ENCODE results near the gene UBC. TPM values are rescaled to one million over a fixed set of nuclear protein-coding genes. Genes with fewer than 3 reads are reported as not detected.
A peak's percentile ranks its signal among the peaks of the same experiment; 100 is the strongest.
"Not testable (repeated sequence)": the region's sequence is repeated elsewhere in the genome, so short reads cannot be mapped to it uniquely, and the experiment has no call there.

The UBC gene
- total RNA-seq, 1 donor from 2014 or later, result 2,671 TPM

- H3K27me3 ChIP-seq, result no peaks in the 10 kb centered on the region
- H3K4me3 ChIP-seq, result peak overlapping the region; percentile 25 to 27
- H3K4me1 ChIP-seq, result peaks cover 54% of the 10 kb centered on the region
- intact Hi-C loops (cut with DNase I), result no loop called here
- H3K36me3 ChIP-seq, result no peaks in the 10 kb centered on the region
- no peak for DNase-seq (ENCODE audit: extremely low spot score in 2 of 2)
- H3K9me3 ChIP-seq, result no peaks in the 10 kb centered on the region
- TF ChIP-seq, protein P1, sequence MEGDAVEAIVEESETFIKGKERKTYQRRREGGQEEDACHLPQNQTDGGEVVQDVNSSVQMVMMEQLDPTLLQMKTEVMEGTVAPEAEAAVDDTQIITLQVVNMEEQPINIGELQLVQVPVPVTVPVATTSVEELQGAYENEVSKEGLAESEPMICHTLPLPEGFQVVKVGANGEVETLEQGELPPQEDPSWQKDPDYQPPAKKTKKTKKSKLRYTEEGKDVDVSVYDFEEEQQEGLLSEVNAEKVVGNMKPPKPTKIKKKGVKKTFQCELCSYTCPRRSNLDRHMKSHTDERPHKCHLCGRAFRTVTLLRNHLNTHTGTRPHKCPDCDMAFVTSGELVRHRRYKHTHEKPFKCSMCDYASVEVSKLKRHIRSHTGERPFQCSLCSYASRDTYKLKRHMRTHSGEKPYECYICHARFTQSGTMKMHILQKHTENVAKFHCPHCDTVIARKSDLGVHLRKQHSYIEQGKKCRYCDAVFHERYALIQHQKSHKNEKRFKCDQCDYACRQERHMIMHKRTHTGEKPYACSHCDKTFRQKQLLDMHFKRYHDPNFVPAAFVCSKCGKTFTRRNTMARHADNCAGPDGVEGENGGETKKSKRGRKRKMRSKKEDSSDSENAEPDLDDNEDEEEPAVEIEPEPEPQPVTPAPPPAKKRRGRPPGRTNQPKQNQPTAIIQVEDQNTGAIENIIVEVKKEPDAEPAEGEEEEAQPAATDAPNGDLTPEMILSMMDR (IDR thresholded peaks at IDR 0.05), result no peak
- peak in 1 of 2 donors; percentile 95 for TF ChIP-seq POLR2AphosphoS5 (IDR thresholded peaks at IDR 0.05; ENCODE audit: insufficient read depth in 1 of 2, low read depth in 1 of 2)
- H3K27ac ChIP-seq, result peak overlapping the region; percentile 100
These were observed 7.0 kb upstream of the UBC start for GRCh38 chr12:124921200-124922031.

- H3K9me3 ChIP-seq, result no peaks in the 10 kb centered on the region
- no peak overlapping the region for H3K4me3 ChIP-seq
- H3K36me3 ChIP-seq, result no peaks in the 10 kb centered on the region
- no peak for TF ChIP-seq POLR2A (IDR thresholded peaks at IDR 0.05)
- TF ChIP-seq, protein P1 (IDR thresholded peaks at IDR 0.05), result no peak
- no peak for TF ChIP-seq POLR2AphosphoS5 (IDR thresholded peaks at IDR 0.05; ENCODE audit: insufficient read depth in 1 of 2, low read depth in 1 of 2)
- intact Hi-C loops (cut with DNase I), result no loop called here
- H3K27ac ChIP-seq, result peak overlapping the region; percentile 100
- no peaks in the 10 kb centered on the region for H3K27me3 ChIP-seq
- H3K4me1 ChIP-seq, result peaks cover 64% of the 10 kb centered on the region
- DNase-seq (ENCODE audit: extremely low spot score in 2 of 2), result no peak
These were observed 6.0 kb upstream of the UBC start for GRCh38 chr12:124920353-124920935.

GRCh38 chr12:124919521-124920352 is 5.3 kb upstream of the UBC start:
- Histone ChIP-seq H3K36me3 (no peaks in the 10 kb centered on the region), H3K27ac (peak overlapping the region; percentile 100), H3K4me1 (peaks cover 66% of the 10 kb centered on the region), H3K27me3 (no peaks in the 10 kb centered on the region), H3K9me3 (no peaks in the 10 kb centered on the region), H3K4me3 (peak overlapping the region in 1 of 2 donors; percentile 8)
- intact Hi-C loops (cut with DNase I), result no loop called here
- TF ChIP-seq POLR2AphosphoS5 (IDR thresholded peaks at IDR 0.05; ENCODE audit: insufficient read depth in 1 of 2, low read depth in 1 of 2), result peak in 1 of 2 donors; percentile 73
- TF ChIP-seq, protein P1 (IDR thresholded peaks at IDR 0.05), result no peak
- no peak for TF ChIP-seq POLR2A (IDR thresholded peaks at IDR 0.05)
- no peak for DNase-seq (ENCODE audit: extremely low spot score in 2 of 2)

GRCh38 chr12:124918622-124918988 is 4.2 kb upstream of the UBC start:
- DNase-seq (ENCODE audit: extremely low spot score in 2 of 2); H3K27me3 ChIP-seq; H3K36me3 ChIP-seq; intact Hi-C loops (cut with DNase I); H3K9me3 ChIP-seq; H3K4me3 ChIP-seq: not testable (repeated sequence)
- Histone ChIP-seq H3K27ac (peak overlapping the region; percentile 100), H3K4me1 (peaks cover 66% of the 10 kb centered on the region)

- H3K4me1 ChIP-seq, result peaks cover 69% of the 10 kb centered on the region
- intact Hi-C loops (cut with DNase I), result no loop called here
- DNase-seq (ENCODE audit: extremely low spot score in 2 of 2), result no peak
- peaks cover 0 to 6% of the 10 kb centered on the region in 2 donors for H3K36me3 ChIP-seq
- H3K4me3 ChIP-seq, result peak overlapping the region; percentile 31 to 78
- no peaks in the 10 kb centered on the region for H3K27me3 ChIP-seq
- H3K27ac ChIP-seq, result peak overlapping the region; percentile 100
- TF ChIP-seq POLR2AphosphoS5 (IDR thresholded peaks at IDR 0.05; ENCODE audit: insufficient read depth in 1 of 2, low read depth in 1 of 2) (no peak), POLR2A (IDR thresholded peaks at IDR 0.05) (no peak)
- TF ChIP-seq, protein P1 (IDR thresholded peaks at IDR 0.05), result no peak
- no peaks in the 10 kb centered on the region for H3K9me3 ChIP-seq
These were observed 3.6 kb upstream of the UBC start for GRCh38 chr12:124917841-124918621.

All from vagina (tissue), 2 donors.